ENCODE measurements around the gene ZNF579. TPM values are rescaled to one million over a fixed set of nuclear protein-coding genes. Genes with fewer than 3 reads are reported as not detected.

ZNF579 gene
- total RNA-seq, 4 donors from 2014 or later: 4.2 to 11.1 (median 8.1) TPM

GRCh38 chr19:55600662-55601028 is 20.0 kb upstream of the ZNF579 start:
- 10% methylated on average over 5 of the region's 15 CpGs for WGBS
- peaks cover 9 to 29% (median 23%) of the 10 kb centered on the region in 4 donors for H3K36me3 ChIP-seq
- H3K4me1 ChIP-seq: peaks cover 20 to 49% (median 33%) of the 10 kb centered on the region in 4 donors
- H3K27me3 ChIP-seq: no peaks in the 10 kb centered on the region
- TF ChIP-seq POLR2A (IDR thresholded peaks at IDR 0.05; ENCODE audit: low read depth) (no peak), CTCF (IDR thresholded peaks at IDR 0.05) (no peak), EP300 (IDR thresholded peaks at IDR 0.05) (no peak), POLR2AphosphoS5 (IDR thresholded peaks at IDR 0.05) (no peak)
- intact Hi-C loops (cut with DNase I): no loop called here
- peak overlapping the region; percentile 72 to 87 (median 84) for H3K4me3 ChIP-seq
- no peak for DNase-seq (ENCODE audit: extremely low spot score)
- peak overlapping the region; percentile 95 to 98 (median 96) for H3K27ac ChIP-seq (replicated peaks in 1 of 4)
- no peaks in the 10 kb centered on the region for H3K9me3 ChIP-seq

GRCh38 chr19:55599842-55600661 is 19.4 kb upstream of the ZNF579 start, which contains the start of gene ZNF524:
ZNF524 (plus strand) TSS chr19:55600288; CDS start chr19:55602113, 1,825 bp downstream.
- Histone ChIP-seq H3K4me1 (peaks cover 20 to 49% (median 32%) of the 10 kb centered on the region in 4 donors), H3K27me3 (no peaks in the 10 kb centered on the region), H3K36me3 (peaks cover 9 to 35% (median 29%) of the 10 kb centered on the region in 4 donors), H3K9me3 (no peaks in the 10 kb centered on the region), H3K27ac (replicated peaks in 1 of 4) (peak within 1 kb of the TSS; percentile 95 to 98 (median 96)), H3K4me3 (peak within 1 kb of the TSS; percentile 72 to 87 (median 84))
- intact Hi-C loops (cut with DNase I): no loop called here
- TF ChIP-seq POLR2AphosphoS5 (IDR thresholded peaks at IDR 0.05) (peak in 1 of 2 donors; percentile 41), POLR2A (IDR thresholded peaks at IDR 0.05; ENCODE audit: low read depth) (no peak), CTCF (IDR thresholded peaks at IDR 0.05) (no peak), EP300 (IDR thresholded peaks at IDR 0.05) (no peak)
- peak; percentile 98 for DNase-seq (ENCODE audit: extremely low spot score)
- under 1% methylated on average over 64 of the region's 97 CpGs for WGBS

GRCh38 chr19:55599468-55599841 is 18.8 kb upstream of the ZNF579 start, which contains the start of gene FIZ1:
FIZ1 (minus strand) TSS chr19:55599517; CDS start chr19:55597865, 1,652 bp downstream.
- TF ChIP-seq CTCF (IDR thresholded peaks at IDR 0.05): no peak
- peak; percentile 56 to 73 for TF ChIP-seq POLR2AphosphoS5 (IDR thresholded peaks at IDR 0.05)
- DNase-seq (ENCODE audit: extremely low spot score): peak; percentile 100
- H3K36me3 ChIP-seq: peaks cover 9 to 40% (median 32%) of the 10 kb centered on the region in 4 donors
- no peaks in the 10 kb centered on the region for H3K9me3 ChIP-seq
- H3K4me1 ChIP-seq: peaks cover 14 to 43% (median 26%) of the 10 kb centered on the region in 4 donors
- under 1% methylated on average over 23 of the region's 23 CpGs for WGBS
- no peaks in the 10 kb centered on the region for H3K27me3 ChIP-seq
- intact Hi-C loops (cut with DNase I): no loop called here
- peak within 1 kb of the TSS; percentile 95 to 98 (median 96) for H3K27ac ChIP-seq (replicated peaks in 1 of 4)
- peak within 1 kb of the TSS; percentile 72 to 87 (median 84) for H3K4me3 ChIP-seq

GRCh38 chr19:55598719-55599467 is 18.2 kb upstream of the ZNF579 start:
- TF ChIP-seq POLR2AphosphoS5 (IDR thresholded peaks at IDR 0.05) (peak in 1 of 2 donors; percentile 33), POLR2A (IDR thresholded peaks at IDR 0.05; ENCODE audit: low read depth) (no peak)
- no peaks in the 10 kb centered on the region for H3K27me3 ChIP-seq

GRCh38 chr19:55598034-55598433 is 17.4 kb upstream of the ZNF579 start:
- 83% methylated on average over 9 of the region's 9 CpGs for WGBS
- Histone ChIP-seq H3K4me3 (no peak overlapping the region), H3K4me1 (peaks cover 7 to 32% (median 18%) of the 10 kb centered on the region in 4 donors), H3K36me3 (peaks cover 9 to 51% (median 37%) of the 10 kb centered on the region in 4 donors), H3K9me3 (no peaks in the 10 kb centered on the region), H3K27me3 (no peaks in the 10 kb centered on the region), H3K27ac (replicated peaks in 1 of 4) (peak overlapping the region in 3 of 4 donors; percentile 96 to 98 (median 97))
- TF ChIP-seq POLR2AphosphoS5 (IDR thresholded peaks at IDR 0.05) (no peak), POLR2A (IDR thresholded peaks at IDR 0.05; ENCODE audit: low read depth) (no peak), CTCF (IDR thresholded peaks at IDR 0.05) (no peak), EP300 (IDR thresholded peaks at IDR 0.05) (no peak)
- no peak for DNase-seq (ENCODE audit: extremely low spot score)
- intact Hi-C loops (cut with DNase I): no loop called here

More at GRCh38 chr19:55598719-55599467, 18.2 kb upstream of the ZNF579 start:
- DNase-seq (ENCODE audit: extremely low spot score): peak; percentile 98
- H3K27ac ChIP-seq (replicated peaks in 1 of 4): peak overlapping the region; percentile 95 to 98 (median 96)
- WGBS: 17% methylated on average over 9 of the region's 26 CpGs
- H3K9me3 ChIP-seq: no peaks in the 10 kb centered on the region
- H3K4me3 ChIP-seq: peak overlapping the region; percentile 72 to 87 (median 84)
- peaks cover 8 to 37% (median 20%) of the 10 kb centered on the region in 4 donors for H3K4me1 ChIP-seq
- intact Hi-C loops (cut with DNase I): no loop called here
- peaks cover 9 to 42% (median 33%) of the 10 kb centered on the region in 4 donors for H3K36me3 ChIP-seq
